Cardiac fibroblast (primary cell): ENCODE measurements around the gene HSPA12A.
A peak's percentile ranks its signal among the peaks of the same experiment; 100 is the strongest.

Source experiments
- DNase-seq, 2 donors: peaks; one replicate each; pipeline versions ENCODE4 v3.0.0 to v3.0.0-alpha.2; 2010; ENCODE audit warnings: low read depth in 2 of 2
- H3K4me3 ChIP-seq, 2 donors: replicated peaks in 1 of 2; 1 replicate in 1 of 2; 2 replicates in 1 of 2; pipeline ENCODE4 v1.5.1; 2011; ENCODE audit warnings: low read depth in 2 of 2, low read length in 2 of 2, mild to moderate bottlenecking in 2 of 2, moderate library complexity in 1 of 2
- TF ChIP-seq, protein P1 (sequence below): IDR thresholded peaks from one replicate; pipeline ENCODE4 v1.5.1; 2011; ENCODE audit warnings: low read depth, mild to moderate bottlenecking, low read length, inconsistent platforms

Gene HSPA12A

DNA sequence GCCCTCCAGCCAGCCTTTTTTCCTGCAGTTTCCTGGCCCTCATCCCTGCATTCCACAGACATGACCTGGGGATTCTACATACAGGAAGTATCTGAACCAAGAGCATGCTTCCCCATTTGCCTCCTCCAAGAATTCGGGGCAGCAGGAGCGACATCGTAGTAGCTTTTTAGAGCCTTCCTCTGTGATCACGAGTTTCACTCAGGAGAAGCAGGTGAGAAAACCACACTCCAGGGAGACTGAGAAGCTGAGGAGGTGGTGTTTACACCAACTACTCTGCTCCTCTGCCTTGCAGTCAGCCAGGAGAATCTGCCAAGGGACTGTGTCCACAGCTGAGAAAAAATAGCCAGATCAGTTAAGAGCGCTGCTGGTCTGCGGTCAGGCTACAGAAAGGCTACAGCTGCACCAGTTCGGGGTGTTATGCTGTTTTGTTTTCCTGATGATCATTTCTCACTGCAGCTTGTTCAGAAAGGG, 54.1 kb downstream of the HSPA12A start:
- H3K4me3 ChIP-seq, result peak overlapping the region in 1 of 2 donors; percentile 11
- DNase-seq, result peak; percentile 66 to 79
- TF ChIP-seq, protein P1, sequence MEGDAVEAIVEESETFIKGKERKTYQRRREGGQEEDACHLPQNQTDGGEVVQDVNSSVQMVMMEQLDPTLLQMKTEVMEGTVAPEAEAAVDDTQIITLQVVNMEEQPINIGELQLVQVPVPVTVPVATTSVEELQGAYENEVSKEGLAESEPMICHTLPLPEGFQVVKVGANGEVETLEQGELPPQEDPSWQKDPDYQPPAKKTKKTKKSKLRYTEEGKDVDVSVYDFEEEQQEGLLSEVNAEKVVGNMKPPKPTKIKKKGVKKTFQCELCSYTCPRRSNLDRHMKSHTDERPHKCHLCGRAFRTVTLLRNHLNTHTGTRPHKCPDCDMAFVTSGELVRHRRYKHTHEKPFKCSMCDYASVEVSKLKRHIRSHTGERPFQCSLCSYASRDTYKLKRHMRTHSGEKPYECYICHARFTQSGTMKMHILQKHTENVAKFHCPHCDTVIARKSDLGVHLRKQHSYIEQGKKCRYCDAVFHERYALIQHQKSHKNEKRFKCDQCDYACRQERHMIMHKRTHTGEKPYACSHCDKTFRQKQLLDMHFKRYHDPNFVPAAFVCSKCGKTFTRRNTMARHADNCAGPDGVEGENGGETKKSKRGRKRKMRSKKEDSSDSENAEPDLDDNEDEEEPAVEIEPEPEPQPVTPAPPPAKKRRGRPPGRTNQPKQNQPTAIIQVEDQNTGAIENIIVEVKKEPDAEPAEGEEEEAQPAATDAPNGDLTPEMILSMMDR, result no peak

DNA sequence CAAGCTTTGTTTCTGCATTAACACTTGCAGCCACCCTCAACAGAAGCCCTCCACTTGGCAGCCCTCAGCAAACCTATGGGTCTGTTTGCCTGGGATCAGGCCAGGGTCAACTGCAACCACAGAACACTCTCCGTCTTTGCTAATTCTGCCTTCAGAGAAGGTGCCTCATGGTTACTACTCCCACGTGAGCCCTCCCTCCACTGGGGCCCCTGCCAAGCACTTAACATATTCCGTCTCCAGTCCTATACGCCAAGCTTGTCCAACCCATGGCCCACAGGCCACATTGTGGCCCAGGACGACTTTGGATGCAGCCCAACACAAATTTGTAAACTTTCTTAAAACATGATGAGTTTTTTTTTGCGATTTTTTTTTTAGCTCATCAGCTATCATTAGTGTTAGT, 54.7 kb downstream of the HSPA12A start:
- TF ChIP-seq, protein P1, result no peak
- DNase-seq, result no peak
- H3K4me3 ChIP-seq, result no peak overlapping the region

DNA sequence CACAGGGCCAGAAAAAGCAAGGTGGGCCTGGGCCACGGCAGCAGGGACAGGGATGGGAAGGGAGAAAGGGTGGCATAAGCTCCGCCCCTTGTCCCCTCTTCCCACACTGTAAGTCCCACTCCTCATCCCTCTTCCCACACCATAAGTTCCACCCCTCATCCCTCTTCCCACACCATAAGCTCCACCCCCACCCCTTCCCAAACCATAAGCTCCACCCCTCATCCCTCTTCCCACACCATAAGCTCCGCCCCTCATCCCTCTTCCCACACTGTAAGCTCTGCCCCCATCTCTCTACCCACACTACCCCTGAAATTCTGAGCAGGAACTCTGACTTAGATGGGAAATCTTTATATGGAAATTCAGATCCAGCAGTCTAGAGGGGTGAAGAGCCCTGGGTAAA, 55.7 kb downstream of the HSPA12A start:
- no peak overlapping the region for H3K4me3 ChIP-seq
- TF ChIP-seq, protein P1, result no peak
- DNase-seq, result no peak

DNA sequence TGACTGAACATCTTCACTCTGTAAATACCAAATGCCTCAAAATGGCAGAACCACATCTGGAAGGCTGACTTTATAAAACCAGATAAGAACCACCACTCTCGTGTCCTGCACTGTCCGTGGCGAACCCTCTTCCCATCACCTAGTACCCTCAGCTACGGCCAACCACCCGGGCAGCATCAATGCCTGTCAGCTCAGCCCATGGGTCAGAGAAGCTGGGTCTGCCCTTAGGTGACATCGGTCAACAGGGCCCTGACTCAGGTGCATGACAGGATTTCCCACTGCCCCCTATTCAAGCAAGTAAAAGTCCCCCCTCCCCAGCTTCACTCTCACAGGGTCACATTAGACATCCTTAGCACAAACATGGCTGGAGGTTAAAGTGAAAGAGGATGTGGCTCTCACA, 56.6 kb downstream of the HSPA12A start:
- H3K4me3 ChIP-seq, result no peak overlapping the region
- no peak for DNase-seq
- TF ChIP-seq, protein P1, result no peak

DNA sequence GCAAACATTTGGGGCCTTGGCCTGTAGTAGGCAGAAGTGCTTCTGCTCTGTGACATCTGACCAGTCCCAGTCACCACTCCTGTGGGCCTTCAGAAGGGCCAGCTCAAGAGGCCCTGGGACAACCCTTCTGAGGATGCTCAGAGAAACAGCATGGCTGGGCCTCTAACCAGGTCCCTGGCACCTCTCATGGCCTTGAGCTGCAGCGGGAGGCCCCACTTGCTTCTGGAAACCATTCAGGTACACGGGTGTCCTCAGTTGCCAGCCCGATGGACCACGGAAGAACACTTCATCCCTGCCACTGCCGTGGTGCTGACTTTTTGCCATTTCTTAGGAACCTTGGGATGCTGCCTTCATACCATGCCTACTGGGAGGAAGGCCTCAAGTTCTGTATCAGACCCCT, 57.6 kb downstream of the HSPA12A start:
- TF ChIP-seq, protein P1, result no peak
- no peak overlapping the region for H3K4me3 ChIP-seq
- DNase-seq, result no peak

DNA sequence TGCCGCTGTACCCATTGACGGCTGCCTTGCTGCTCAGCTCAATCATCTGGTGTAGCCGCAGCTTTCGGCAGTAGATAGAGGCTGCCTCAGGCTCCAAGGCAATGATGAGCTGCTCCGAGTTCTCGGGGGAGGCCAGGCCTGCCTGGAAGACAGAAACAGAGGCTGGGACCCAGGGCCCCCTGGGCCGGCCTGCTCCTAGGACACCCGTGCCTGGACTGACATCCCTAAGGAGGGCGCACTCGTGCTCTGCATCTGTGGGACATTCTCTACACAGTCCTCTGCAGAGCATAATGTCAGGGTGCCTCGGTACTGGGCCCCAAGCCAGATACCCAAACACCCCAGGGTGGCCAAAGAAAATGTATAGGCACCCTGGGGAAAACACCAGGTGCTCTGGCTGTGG, 58.5 kb downstream of the HSPA12A start:
- no peak overlapping the region for H3K4me3 ChIP-seq
- TF ChIP-seq, protein P1, result no peak
- DNase-seq, result no peak

DNA sequence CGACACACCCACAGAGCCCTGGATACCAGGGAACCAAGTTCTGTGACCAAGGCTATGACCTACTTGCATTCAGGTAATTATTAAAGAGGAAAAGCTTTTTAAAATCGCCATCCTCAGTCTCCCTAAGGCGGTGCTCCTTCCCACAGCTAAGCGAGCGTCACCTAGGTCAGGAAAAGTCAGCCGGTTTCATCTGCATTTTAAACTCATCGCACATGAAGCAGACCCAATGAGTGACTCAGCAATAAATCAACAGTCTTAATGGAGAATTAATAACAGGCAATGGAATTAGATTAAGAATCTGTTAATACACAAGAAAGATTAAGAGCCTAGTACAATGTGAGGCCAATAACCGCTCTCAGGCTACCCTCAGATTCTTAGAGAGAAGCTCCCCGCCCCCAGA, 59.2 kb downstream of the HSPA12A start:
- no peak for DNase-seq
- TF ChIP-seq, protein P1, result no peak
- no peak overlapping the region for H3K4me3 ChIP-seq
